Kidney (tissue), 14 donors: Measurements from ENCODE around the gene DMWD. TPM values are rescaled to one million over a fixed set of nuclear protein-coding genes. Genes with fewer than 3 reads are reported as not detected.

Source experiments
- DNase-seq, 5 donors: peaks; one replicate each; pipeline ENCODE4 v3.0.0-alpha.2; 2013 to 2020
- FAIRE-seq: peaks from 2 replicates; lab custom pipeline; 2012; peaks lifted over from hg19 to GRCh38; lab: Jason Lieb, UNC
- H3K27ac ChIP-seq, 2 donors: one replicate each; pipeline ENCODE4 v1.7.0; 2013; ENCODE audit warnings: low read depth in 2 of 2, low read length in 2 of 2, inconsistent platforms in 1 of 2
- H3K27me3 ChIP-seq: one replicate; pipeline ENCODE4 v1.7.1; 2013; ENCODE audit warnings: low read length, inconsistent platforms; ENCODE audit not compliant: control insufficient read depth, insufficient read depth
- H3K36me3 ChIP-seq, 3 donors: one replicate each; pipeline versions ENCODE4 v1.7.0 to v1.7.1; 2013; ENCODE audit warnings: low read length in 3 of 3, control low read depth in 1 of 3, inconsistent platforms in 1 of 3; ENCODE audit not compliant: insufficient read depth in 3 of 3, control insufficient read depth in 2 of 3
- H3K4me1 ChIP-seq, 3 donors: one replicate each; pipeline versions ENCODE4 v1.7.0 to v1.7.1; 2013; ENCODE audit warnings: low read length in 3 of 3, inconsistent platforms in 1 of 3, low read depth in 1 of 3; ENCODE audit not compliant: control insufficient read depth in 2 of 3, insufficient read depth in 2 of 3
- H3K4me3 ChIP-seq, 3 donors: one replicate each; pipeline versions ENCODE4 v1.7.0 to v1.8.1; 2013; ENCODE audit warnings: low read length in 3 of 3, control low read depth in 1 of 3, inconsistent platforms in 1 of 3
- H3K9ac ChIP-seq, 3 donors: one replicate each; pipeline versions ENCODE4 v1.7.0 to v1.7.1; 2013; ENCODE audit warnings: low read length in 3 of 3, control low read depth in 1 of 3, inconsistent platforms in 1 of 3
- H3K9me3 ChIP-seq, 3 donors: one replicate each; pipeline versions ENCODE4 v1.7.0 to v1.7.1; 2013; ENCODE audit warnings: low read length in 3 of 3, control low read depth in 1 of 3, inconsistent platforms in 1 of 3; ENCODE audit not compliant: control insufficient read depth in 2 of 3, insufficient read depth in 1 of 3
- intact Hi-C: fragments of 100-400 bp; cut with DNase I; formaldehyde crosslinking; loops from one replicate; pipeline ENCODE4 v1.11.1; 2022
- polyA plus RNA-seq: library from polyadenylated mRNA; stranded (reverse); fragments of 350-450 nt; fragmentation: Illumina TruSeq; extraction: RNeasy Lipid Tissue Mini Kit (QIAGEN cat#74804); gene quantifications from one replicate; pipeline ENCODE4 v1.2.3, GENCODE V29; 2014; ENCODE audit warnings: low read depth, low replicate concordance; ENCODE audit not compliant: insufficient read depth
- total RNA-seq: library from RNA; stranded (reverse); fragmentation: NEBNext Ultra II Directional; extraction: Animal tissue kit (Norgen Biotek cat#: 25700); gene quantifications from one replicate; pipeline ENCODE4 v1.2.1, GENCODE V29; 2021
- TF ChIP-seq, protein P1 (sequence below): IDR thresholded peaks from 3 replicates; pipeline ENCODE4 v1.5.1; 2012; ENCODE audit warnings: mild to moderate bottlenecking, moderate library complexity, borderline replicate concordance; ENCODE audit not compliant: insufficient read depth; ENCODE audit errors: extremely low read depth
- donor health status: control.
- donor health status: control.
- donor health status: control.
- donor health status: control.
- donor health status: control.
- donor health status: DM: yes; HTN: yes; CAD: no.
- donor health status: Normal renal cell carcinoma (clear cell type).

DMWD gene
- total and polyA plus RNA-seq, 2 donors from 2014 or later = 22.2 to 60.9 TPM

DNA sequence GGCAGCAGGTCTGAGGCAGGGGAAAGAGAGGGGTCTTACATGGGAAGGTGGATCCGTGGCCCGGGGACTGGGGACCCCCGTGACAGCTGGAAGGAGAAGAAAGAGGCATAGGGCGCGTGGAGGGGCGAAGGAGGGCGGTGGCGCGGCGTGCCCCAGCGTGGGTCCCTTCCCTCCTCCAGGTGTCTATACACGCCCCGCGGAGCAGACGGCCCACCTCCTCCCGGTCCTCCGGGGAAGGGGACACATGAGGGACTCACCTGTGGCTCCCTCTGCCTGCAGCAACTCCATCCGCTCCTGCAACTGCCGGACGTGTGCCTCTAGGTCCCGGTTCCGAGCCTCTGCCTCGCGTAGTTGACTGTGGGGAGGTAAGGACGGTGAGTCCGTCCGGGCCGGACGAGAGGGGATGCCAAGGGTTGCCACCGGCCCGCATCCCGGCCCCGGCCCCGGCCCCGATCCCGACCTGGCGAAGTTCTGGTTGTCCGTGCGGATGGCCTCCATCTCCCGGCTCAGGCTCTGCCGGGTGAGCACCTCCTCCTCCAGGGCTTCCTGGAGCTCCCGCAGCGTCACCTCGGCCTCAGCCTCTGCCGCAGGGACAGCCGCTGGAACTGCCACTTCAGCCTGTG is 21.2 kb downstream of the DMWD start:
- no peak for FAIRE-seq
- peaks cover 0 to 12% (median 11%) of the 10 kb centered on the region in 3 donors for H3K4me1 ChIP-seq

DNA sequence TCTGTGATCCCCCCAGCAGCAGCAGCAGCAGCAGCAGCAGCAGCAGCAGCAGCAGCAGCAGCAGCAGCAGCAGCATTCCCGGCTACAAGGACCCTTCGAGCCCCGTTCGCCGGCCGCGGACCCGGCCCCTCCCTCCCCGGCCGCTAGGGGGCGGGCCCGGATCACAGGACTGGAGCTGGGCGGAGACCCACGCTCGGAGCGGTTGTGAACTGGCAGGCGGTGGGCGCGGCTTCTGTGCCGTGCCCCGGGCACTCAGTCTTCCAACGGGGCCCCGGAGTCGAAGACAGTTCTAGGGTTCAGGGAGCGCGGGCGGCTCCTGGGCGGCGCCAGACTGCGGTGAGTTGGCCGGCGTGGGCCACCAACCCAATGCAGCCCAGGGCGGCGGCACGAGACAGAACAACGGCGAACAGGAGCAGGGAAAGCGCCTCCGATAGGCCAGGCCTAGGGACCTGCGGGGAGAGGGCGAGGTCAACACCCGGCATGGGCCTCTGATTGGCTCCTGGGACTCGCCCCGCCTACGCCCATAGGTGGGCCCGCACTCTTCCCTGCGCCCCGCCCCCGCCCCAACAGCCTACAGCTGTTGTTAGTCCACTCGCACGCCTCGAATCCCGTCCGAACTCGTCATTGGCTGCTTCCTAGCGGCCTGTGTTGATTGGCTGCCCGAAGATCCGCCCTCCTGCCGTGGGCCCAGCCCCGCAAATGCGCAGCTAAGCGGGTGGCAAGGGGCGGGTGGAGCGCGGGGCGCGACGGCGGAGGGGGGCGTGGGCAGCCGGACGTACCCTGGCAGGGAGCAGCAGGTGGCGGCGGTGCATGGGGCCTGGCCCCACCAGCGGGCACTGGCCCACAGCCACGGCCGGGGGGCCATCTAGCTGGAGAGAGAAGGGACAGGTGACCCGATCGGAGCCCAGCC is 22.2 kb downstream of the DMWD start:
- intact Hi-C loops = no loop called here
- peak; percentile 84 for FAIRE-seq

More for the DNA sequence above, 21.2 kb downstream of the DMWD start:
- Histone ChIP-seq H3K9me3 (no peaks in the 10 kb centered on the region), H3K36me3 (peaks cover 0 to 2% (median 0%) of the 10 kb centered on the region in 3 donors), H3K27me3 (no peaks in the 10 kb centered on the region), H3K4me3 (peak overlapping the region in 2 of 3 donors; percentile 60 to 69), H3K27ac (peak overlapping the region; percentile 92 to 94), H3K9ac (peak overlapping the region in 1 of 3 donors; percentile 82)
- intact Hi-C loops = no loop called here
- TF ChIP-seq, protein P1, sequence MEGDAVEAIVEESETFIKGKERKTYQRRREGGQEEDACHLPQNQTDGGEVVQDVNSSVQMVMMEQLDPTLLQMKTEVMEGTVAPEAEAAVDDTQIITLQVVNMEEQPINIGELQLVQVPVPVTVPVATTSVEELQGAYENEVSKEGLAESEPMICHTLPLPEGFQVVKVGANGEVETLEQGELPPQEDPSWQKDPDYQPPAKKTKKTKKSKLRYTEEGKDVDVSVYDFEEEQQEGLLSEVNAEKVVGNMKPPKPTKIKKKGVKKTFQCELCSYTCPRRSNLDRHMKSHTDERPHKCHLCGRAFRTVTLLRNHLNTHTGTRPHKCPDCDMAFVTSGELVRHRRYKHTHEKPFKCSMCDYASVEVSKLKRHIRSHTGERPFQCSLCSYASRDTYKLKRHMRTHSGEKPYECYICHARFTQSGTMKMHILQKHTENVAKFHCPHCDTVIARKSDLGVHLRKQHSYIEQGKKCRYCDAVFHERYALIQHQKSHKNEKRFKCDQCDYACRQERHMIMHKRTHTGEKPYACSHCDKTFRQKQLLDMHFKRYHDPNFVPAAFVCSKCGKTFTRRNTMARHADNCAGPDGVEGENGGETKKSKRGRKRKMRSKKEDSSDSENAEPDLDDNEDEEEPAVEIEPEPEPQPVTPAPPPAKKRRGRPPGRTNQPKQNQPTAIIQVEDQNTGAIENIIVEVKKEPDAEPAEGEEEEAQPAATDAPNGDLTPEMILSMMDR = no peak
- DNase-seq = peak in 3 of 5 donors; percentile 37 to 87 (median 85)

DNA sequence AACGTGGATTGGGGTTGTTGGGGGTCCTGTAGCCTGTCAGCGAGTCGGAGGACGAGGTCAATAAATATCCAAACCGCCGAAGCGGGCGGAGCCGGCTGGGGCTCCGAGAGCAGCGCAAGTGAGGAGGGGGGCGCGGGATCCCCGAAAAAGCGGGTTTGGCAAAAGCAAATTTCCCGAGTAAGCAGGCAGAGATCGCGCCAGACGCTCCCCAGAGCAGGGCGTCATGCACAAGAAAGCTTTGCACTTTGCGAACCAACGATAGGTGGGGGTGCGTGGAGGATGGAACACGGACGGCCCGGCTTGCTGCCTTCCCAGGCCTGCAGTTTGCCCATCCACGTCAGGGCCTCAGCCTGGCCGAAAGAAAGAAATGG is 22.8 kb downstream of the DMWD start:
- peak overlapping the region; percentile 40 to 69 (median 58) for H3K4me3 ChIP-seq
- TF ChIP-seq, protein P1 = no peak
- H3K4me1 ChIP-seq = peaks cover 0 to 17% (median 12%) of the 10 kb centered on the region in 3 donors
- peak in 2 of 5 donors; percentile 89 to 92 for DNase-seq
- H3K9me3 ChIP-seq = no peaks in the 10 kb centered on the region
- no peak for FAIRE-seq
- peaks cover 0 to 2% (median 0%) of the 10 kb centered on the region in 3 donors for H3K36me3 ChIP-seq
- H3K27me3 ChIP-seq = no peaks in the 10 kb centered on the region
- intact Hi-C loops = no loop called here
- H3K9ac ChIP-seq = peak overlapping the region in 2 of 3 donors; percentile 12 to 40
- H3K27ac ChIP-seq = peak overlapping the region; percentile 92 to 94

More for the DNA sequence above, 22.2 kb downstream of the DMWD start:
- H3K36me3 ChIP-seq = peaks cover 0 to 2% (median 0%) of the 10 kb centered on the region in 3 donors
- no peaks in the 10 kb centered on the region for H3K9me3 ChIP-seq
- TF ChIP-seq, protein P1 = peak; percentile 82
- DNase-seq = peak; percentile 98 to 99 (median 99)
- H3K27me3 ChIP-seq = no peaks in the 10 kb centered on the region
- peaks cover 0 to 17% (median 12%) of the 10 kb centered on the region in 3 donors for H3K4me1 ChIP-seq
- peak overlapping the region; percentile 57 to 69 (median 58) for H3K4me3 ChIP-seq
- H3K9ac ChIP-seq = peak overlapping the region in 2 of 3 donors; percentile 27 to 82
- peak overlapping the region; percentile 92 to 94 for H3K27ac ChIP-seq
